ENCODE data around the gene TBC1D2.

Gene TBC1D2

GRCh38 chr9:98210435-98210834, 45.0 kb downstream of the TBC1D2 start:
- no peak for DNase-seq

- no peak for DNase-seq
Observed at GRCh38 chr9:98209530-98209929, 45.9 kb downstream of the TBC1D2 start.

GRCh38 chr9:98208635-98209034, 46.8 kb downstream of the TBC1D2 start:
- DNase-seq = no peak

- DNase-seq = no peak
Observed at GRCh38 chr9:98207606-98208005, 47.8 kb downstream of the TBC1D2 start.

GRCh38 chr9:98206754-98207153, 48.7 kb downstream of the TBC1D2 start:
- DNase-seq = no peak

- no peak for DNase-seq
Observed at GRCh38 chr9:98204692-98205091, 50.8 kb downstream of the TBC1D2 start.

DNA sequence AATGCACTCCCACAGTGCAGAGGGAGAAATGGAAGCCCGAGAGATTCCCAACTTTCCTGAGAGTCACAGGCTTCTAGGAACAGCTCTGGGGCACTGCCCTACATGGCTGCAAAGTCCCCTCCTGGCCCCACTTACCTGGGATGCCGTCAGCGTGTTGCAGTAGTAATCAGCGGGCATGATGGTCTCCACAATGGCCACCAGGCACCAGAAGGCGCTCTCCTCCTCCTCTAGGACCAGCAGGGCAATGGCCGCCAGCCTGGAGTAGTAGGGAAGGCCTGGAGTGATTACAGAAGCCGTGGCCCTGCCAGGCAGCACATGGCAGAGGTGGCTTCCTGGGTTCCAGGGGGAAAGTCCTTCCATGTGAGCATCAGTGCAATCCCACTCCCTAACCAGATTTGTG, 52.3 kb downstream of the TBC1D2 start:
- no peak for DNase-seq

DNA sequence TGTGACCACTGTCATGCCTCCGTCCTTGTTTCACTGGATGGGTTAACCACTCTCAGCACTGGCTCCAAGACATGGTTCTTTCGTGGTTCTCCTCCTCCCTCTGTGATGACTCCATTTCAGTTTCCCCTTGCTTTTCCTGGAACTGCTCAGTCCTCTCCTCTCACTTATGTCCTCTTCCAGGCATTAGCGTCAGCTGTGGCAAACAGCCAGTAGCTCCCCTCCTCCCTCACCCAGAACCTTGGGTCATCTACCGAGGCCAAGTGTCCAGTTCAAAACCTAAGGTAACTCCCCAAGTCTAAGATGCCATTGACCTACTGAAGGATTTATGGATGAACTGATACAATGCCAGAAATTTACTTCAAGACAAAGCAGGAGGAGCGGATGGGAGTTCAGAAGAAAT, 53.2 kb downstream of the TBC1D2 start:
- no peak for DNase-seq

DNA sequence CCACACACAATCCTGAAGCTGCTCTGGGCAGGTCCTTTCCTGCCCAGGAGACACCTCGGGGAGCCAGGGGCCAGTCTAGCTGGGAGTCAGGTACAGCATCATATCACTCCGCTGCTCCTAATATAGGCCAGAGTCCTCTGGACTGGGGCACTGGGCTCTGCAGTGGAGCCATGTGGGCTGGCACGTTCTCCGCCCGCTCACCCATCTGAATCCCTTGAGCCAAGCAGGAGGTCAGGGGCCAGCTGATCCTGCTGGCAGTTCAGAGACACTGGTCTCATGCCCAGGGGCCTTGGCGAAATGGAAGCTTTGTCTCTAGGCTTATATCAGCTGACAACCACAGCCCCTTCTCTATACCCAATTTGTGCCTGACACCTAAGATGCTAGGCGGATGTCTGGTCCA, 53.7 kb downstream of the TBC1D2 start:
- no peak for DNase-seq

DNA sequence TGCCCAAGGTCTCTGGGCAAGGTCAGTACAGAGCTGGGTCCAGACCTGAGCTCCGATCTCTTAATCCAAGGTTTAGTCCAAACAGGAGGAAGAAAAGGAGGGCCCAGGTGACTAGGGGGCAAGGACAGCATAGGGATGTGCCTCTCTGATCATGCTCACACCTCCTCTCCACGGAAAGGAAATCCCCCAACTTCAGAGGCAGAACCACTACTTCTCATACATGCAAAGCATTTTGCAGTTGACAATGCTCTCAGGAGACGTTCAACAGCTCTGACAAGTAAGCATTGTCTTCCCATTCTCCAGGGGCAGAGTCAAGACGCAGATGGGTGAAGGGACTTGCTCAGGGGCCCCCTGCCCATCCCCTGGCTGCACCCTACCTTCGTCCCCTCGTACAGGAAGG, 54.3 kb downstream of the TBC1D2 start:
- no peak for DNase-seq

- DNase-seq = no peak
Observed at GRCh38 chr9:98199388-98200033, 55.9 kb downstream of the TBC1D2 start.

DNA sequence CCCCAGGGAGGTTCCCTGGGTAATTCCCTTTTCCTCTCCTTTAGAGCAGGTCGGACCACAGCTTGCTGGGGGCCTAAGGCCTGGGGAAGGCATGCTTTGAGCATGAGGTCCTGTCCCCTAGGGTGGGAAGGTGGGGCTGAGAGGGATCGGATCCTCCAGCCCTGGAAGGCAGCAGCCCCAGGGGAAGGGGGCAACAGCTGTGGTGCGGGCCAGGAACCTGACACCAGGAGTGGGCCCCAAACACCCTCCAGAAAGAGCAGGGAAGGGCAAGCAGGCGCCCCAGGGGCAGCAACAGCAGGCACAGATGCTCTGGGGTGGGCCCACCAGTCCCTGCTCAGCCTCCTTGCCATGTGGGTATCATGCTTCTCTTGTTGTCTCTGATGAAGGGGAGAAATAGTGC, 59.8 kb downstream of the TBC1D2 start:
- DNase-seq = no peak

- no peak for DNase-seq
Observed at GRCh38 chr9:98193336-98193944, 62.0 kb downstream of the TBC1D2 start.

GRCh38 chr9:98192503-98193335, 62.7 kb downstream of the TBC1D2 start, which contains the start of gene CORO2A:
Gene CORO2A, minus strand, starts transcription at chr9:98192637. Its CDS starts 34,977 bp downstream, at chr9:98157660.
- peak; percentile 70 for DNase-seq

GRCh38 chr9:98191671-98192502, 63.6 kb downstream of the TBC1D2 start:
- DNase-seq = peak; percentile 9

DNA sequence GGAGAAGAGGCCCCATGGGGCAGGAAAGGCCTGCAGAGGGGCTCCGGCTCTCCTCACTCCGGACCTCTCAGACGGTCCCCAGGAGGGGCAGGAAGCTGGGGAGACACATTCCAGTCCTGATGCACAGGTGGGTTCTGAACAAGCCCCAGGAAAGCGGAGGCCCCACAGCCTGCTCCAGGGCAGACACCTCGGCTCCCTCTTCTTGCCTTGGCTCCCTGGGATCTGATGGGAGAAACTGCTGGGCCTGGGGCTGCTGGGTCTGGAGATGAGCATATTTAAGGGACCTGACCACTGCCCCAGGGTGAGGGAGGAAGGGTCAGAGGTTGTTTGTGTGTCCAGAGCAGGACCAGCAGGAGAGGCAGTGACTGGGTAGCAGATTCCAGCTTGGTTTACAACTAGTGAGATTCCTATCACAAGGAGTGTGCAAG, 64.3 kb downstream of the TBC1D2 start:
- no peak for DNase-seq

DNA sequence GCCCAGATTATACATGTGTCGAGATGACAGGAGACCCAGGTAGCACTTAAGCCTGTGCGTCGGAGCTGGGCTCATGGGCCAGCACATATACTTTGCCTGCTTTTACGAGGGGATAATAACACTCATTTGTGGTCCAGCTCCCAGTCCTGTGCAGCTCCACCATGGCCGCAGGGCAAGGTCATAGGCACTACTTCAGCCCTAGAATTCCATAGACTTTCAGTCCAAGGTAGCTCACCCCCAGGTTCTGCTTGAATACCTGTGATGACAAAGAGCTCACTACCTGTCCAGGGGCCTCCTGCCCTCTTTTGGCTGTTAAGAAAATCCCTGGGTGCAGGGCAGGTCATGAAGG, 64.7 kb downstream of the TBC1D2 start:
- DNase-seq = no peak

- no peak for DNase-seq
Observed at GRCh38 chr9:98189412-98189811, 66.0 kb downstream of the TBC1D2 start.

DNA sequence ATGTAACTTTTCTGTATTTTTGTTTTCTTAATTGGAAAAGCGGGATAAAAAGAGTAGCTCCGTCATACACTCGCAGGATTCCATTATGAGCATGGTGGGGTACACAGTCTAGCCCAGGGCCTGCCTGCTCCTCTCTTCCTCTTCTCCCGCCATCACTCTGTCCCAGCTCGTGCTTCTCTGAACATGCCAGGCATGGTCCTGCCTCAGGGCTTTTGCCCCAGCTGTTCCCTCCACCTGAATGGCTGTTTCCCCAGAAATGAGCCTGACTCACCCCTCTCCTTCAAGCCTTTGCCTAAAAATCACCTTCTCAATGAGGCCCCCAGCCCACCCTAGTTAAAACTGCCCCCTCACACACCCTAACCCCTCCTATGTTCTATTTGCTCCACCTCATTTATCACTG, 67.5 kb downstream of the TBC1D2 start:
- DNase-seq = no peak

DNA sequence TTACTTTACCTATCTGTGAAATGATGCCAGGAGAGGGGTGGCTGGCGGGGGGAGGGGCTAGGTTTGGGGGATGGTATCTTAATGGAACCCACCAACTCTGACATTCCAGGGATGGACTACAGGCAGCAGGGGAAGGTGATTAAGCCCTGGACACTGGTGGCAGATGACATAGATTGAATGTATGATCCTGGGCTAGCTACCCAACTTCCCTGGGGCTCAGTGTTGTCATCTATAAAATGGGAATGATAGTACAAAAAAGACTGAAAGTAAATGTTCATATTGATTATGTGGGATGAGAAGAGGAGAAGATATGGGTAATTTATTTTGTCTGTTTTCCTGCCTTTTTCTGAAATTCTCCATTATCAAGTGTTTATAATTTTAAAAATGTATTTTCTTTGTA, 69.2 kb downstream of the TBC1D2 start:
- no peak for DNase-seq

GRCh38 chr9:98185611-98186171, 69.8 kb downstream of the TBC1D2 start:
- DNase-seq = no peak

GRCh38 chr9:98185021-98185567, 70.4 kb downstream of the TBC1D2 start:
- no peak for DNase-seq

- DNase-seq = no peak
Observed at GRCh38 chr9:98184326-98184725, 71.1 kb downstream of the TBC1D2 start.

All from stimulated activated CD4-positive, alpha-beta T cell treated with anti-CD3 and anti-CD28 coated beads, Interleukin-4, amount 100 ng/mL, for 24 hours (primary cell).